Upper lobe of right lung (tissue), 1 donor: ENCODE data around the gene TUBGCP6. TPM values are rescaled to one million over a fixed set of nuclear protein-coding genes. Genes with fewer than 3 reads are reported as not detected.
A peak's percentile ranks its signal among the peaks of the same experiment; 100 is the strongest.

Experiments
- ATAC-seq: fragments of 200-7000 bp; cut with Tn5 transposase; one replicate; pipeline ENCODE4 v1.9.1; 2020; ENCODE audit warnings: mild to moderate bottlenecking, moderate library complexity
- DNase-seq: peaks from one replicate; pipeline ENCODE4 v3.0.0-alpha.2; 2020
- H3K27ac ChIP-seq: fragments of 200-600 bp; one replicate; pipeline ENCODE4 v1.8.0; 2022
- H3K27me3 ChIP-seq: fragments of 200-600 bp; one replicate; pipeline ENCODE4 v1.8.0; 2022; ENCODE audit warnings: mild to moderate bottlenecking
- H3K36me3 ChIP-seq: fragments of 200-600 bp; one replicate; pipeline ENCODE4 v1.8.0; 2022
- H3K4me1 ChIP-seq: fragments of 200-600 bp; one replicate; pipeline ENCODE4 v1.8.0; 2022
- H3K4me3 ChIP-seq: fragments of 200-600 bp; one replicate; pipeline ENCODE4 v1.8.0; 2022; ENCODE audit warnings: mild to moderate bottlenecking
- H3K9me3 ChIP-seq: fragments of 200-600 bp; one replicate; pipeline ENCODE4 v1.8.0; 2022
- intact Hi-C: fragments of 100-400 bp; cut with DNase I; formaldehyde crosslinking; loops from one replicate; pipeline ENCODE4 v1.11.0; 2022
- total RNA-seq: library from RNA; stranded (reverse); fragmentation: NEBNext Ultra II Directional; extraction: Animal tissue kit (Norgen Biotek cat#: 25700); gene quantifications from one replicate; pipeline ENCODE4 v1.2.1, GENCODE V29; 2021
- TF ChIP-seq, protein P1 (sequence below): fragments of 200-600 bp; IDR thresholded peaks from one replicate; pipeline ENCODE4 v1.8.0; 2022; ENCODE audit warnings: antibody characterized with exemption
- donor health status: DM: no; HTN: yes; CAD: no; lungs with severe emphysema.

The TUBGCP6 gene
- total RNA-seq, 1 donor from 2014 or later, result 51.3 TPM

DNA sequence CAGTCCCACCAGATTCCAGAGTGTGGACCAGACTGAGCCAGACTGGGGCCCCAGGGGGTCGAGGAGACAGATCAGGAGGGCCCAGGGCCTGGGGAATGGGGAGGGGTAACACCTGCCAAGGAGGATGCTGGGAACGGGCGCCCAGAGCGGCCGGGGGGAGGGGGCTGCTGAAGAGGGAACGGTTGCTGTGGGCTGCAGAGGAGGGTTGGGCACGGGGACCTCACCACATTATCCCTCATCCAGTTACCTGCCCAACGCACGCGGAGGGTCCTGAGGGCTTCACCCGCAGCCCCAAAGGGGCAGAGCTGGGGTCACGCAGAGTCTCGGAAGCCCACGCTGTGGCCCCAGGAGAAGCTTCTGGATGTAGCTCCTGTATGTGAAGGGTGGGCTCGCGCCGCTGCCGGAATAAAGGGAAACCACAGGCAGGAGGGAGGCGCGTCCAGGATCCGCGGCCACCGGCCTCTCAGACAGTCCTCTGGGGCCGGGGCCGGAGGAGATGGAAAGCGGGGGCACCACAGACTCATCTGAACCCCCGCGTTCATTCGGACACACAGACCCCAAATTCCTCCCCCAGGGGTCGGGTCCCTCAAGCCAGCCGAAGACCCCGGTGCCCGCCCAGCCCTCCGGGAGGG, 44.9 kb downstream of the TUBGCP6 start:
- TF ChIP-seq, protein P1, sequence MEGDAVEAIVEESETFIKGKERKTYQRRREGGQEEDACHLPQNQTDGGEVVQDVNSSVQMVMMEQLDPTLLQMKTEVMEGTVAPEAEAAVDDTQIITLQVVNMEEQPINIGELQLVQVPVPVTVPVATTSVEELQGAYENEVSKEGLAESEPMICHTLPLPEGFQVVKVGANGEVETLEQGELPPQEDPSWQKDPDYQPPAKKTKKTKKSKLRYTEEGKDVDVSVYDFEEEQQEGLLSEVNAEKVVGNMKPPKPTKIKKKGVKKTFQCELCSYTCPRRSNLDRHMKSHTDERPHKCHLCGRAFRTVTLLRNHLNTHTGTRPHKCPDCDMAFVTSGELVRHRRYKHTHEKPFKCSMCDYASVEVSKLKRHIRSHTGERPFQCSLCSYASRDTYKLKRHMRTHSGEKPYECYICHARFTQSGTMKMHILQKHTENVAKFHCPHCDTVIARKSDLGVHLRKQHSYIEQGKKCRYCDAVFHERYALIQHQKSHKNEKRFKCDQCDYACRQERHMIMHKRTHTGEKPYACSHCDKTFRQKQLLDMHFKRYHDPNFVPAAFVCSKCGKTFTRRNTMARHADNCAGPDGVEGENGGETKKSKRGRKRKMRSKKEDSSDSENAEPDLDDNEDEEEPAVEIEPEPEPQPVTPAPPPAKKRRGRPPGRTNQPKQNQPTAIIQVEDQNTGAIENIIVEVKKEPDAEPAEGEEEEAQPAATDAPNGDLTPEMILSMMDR, result no peak
- Histone ChIP-seq H3K9me3 (no peaks in the 10 kb centered on the region), H3K4me3 (peak overlapping the region; percentile 76), H3K36me3 (peaks cover 33% of the 10 kb centered on the region), H3K27me3 (no peaks in the 10 kb centered on the region), H3K4me1 (peaks cover 14% of the 10 kb centered on the region), H3K27ac (peak overlapping the region; percentile 74)
- ATAC-seq (peak; percentile 3), DNase-seq (no peak)
- intact Hi-C loops, result no loop called here

DNA sequence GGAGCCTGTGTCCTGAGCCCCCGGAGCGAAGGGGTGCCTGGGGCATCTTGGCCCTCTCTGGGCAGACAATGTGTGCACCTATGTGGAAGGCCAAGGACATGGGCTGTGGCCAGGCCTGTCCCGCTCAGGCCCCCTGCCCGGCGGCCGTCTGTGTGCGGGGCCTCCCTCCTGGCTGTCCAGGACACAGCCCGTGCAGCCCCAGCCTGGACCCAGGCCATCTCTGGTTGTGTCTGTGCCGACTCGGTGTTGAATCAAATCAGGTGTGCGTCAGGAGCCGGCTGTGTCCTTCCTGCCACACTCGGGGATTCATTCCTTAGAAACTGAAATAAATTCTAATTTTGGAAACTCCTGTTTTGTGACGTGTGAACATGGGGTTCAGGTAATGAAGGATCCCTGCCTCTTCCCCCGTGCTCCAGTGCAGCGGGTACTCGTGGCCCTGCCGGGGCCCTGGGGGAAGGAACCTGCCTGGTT, 45.5 kb downstream of the TUBGCP6 start:
- Histone ChIP-seq H3K36me3 (peaks cover 40% of the 10 kb centered on the region), H3K27ac (no peak overlapping the region), H3K27me3 (no peaks in the 10 kb centered on the region), H3K9me3 (no peaks in the 10 kb centered on the region), H3K4me3 (no peak overlapping the region), H3K4me1 (peaks cover 14% of the 10 kb centered on the region)
- TF ChIP-seq, protein P1, result no peak
- DNase-seq, result no peak
- intact Hi-C loops, result no loop called here
- no peak for ATAC-seq

- intact Hi-C loops, result no loop called here
- H3K4me3 ChIP-seq, result no peak overlapping the region
- H3K9me3 ChIP-seq, result no peaks in the 10 kb centered on the region
- TF ChIP-seq, protein P1, result no peak
- peaks cover 46% of the 10 kb centered on the region for H3K36me3 ChIP-seq
- no peak for ATAC-seq
- peaks cover 14% of the 10 kb centered on the region for H3K4me1 ChIP-seq
- H3K27me3 ChIP-seq, result no peaks in the 10 kb centered on the region
- no peak overlapping the region for H3K27ac ChIP-seq
- no peak for DNase-seq
These were observed 46.2 kb downstream of the TUBGCP6 start for GRCh38 chr22:50198624-50199017.

DNA sequence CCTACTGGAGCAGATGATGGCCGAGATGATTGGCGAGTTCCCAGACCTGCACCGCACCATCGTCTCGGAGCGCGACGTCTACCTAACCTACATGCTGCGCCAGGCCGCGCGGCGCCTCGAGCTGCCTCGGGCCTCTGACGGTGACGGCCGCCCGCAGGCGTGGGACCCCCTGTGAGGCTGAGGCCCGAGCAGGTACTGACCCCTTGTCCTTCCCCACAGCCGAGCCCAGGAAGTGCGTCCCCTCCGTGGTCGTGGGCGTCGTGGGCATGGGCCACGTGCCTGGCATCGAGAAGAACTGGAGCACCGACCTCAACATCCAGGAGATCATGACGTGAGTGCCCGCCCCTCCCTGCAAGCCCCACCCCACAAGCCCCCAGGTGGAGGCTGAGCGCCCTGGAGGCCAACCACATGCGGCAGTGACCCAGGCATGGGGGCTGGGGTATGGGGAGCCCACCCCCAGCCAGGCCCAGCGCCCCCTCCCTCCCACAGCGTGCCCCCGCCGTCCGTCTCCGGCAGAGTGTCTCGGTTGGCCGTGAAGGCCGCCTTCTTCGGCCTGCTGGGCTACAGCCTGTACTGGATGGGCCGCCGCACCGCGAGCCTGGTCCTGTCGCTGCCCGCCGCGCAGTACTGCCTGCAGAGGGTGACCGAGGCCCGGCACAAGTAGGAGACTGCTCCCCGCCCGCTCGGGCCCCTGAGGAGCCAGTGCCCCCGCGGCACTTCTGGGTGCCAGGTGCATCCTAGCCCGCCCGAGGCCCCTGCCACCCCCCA, 46.8 kb downstream of the TUBGCP6 start:
- DNase-seq (no peak), ATAC-seq (no peak)
- Histone ChIP-seq H3K27ac (no peak overlapping the region), H3K9me3 (no peaks in the 10 kb centered on the region), H3K4me1 (peaks cover 15% of the 10 kb centered on the region), H3K4me3 (no peak overlapping the region), H3K27me3 (no peaks in the 10 kb centered on the region), H3K36me3 (peaks cover 46% of the 10 kb centered on the region)
- intact Hi-C loops, result no loop called here
- TF ChIP-seq, protein P1, result no peak

DNA sequence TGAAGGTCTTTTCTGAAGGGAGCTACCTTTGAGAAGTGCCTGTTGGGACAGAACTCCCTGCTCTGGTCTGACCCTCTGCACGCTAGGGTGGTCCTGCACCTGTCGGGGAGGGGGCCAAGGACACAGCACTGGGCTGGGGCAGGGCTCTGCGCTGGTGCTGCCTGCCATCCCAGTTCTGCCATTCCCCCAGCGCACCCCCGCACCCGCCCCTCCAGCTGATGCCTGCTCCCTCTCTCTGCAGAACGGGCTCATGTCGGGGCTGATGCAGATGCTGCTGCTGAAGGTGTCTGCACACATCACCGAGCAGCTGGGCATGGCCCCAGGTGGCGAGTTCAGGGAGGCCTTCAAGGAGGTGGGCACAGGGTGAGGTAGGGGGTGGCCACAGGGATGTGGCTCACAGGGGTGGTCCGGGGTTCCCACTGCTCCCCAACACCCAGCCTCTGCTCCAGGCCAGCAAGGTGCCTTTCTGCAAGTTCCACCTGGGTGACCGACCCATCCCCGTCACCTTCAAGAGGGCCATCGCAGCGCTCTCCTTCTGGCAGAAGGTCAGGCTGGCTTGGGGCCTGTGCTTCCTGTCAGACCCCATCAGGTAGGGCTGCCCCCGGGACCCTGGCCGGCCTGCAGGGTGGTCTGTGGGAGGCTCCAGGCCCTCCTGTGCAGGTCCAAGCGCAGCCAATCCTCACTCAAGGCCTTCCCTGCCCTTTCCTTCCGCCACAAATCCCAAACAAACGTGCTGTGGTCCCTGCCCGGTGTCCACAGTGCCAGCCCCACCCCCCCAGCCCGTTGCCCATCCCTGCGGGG, 47.6 kb downstream of the TUBGCP6 start:
- intact Hi-C loops, result no loop called here
- H3K27ac ChIP-seq, result no peak overlapping the region
- TF ChIP-seq, protein P1, result no peak

More for the DNA sequence above, 47.6 kb downstream of the TUBGCP6 start:
- Histone ChIP-seq H3K36me3 (peaks cover 46% of the 10 kb centered on the region), H3K9me3 (no peaks in the 10 kb centered on the region), H3K4me1 (peaks cover 17% of the 10 kb centered on the region), H3K27me3 (no peaks in the 10 kb centered on the region), H3K4me3 (no peak overlapping the region)
- DNase-seq (no peak), ATAC-seq (no peak)
